K562 (cell line): Measurements from ENCODE around the gene ZC3H15. TPM values are rescaled to one million over a fixed set of nuclear protein-coding genes. Genes with fewer than 3 reads are reported as not detected.

Experiments
- ATAC-seq: fragments of 200-7000 bp; cut with Tn5 transposase; 3 replicates; pipeline ENCODE4 v1.9.1; 2020; ENCODE audit warnings: moderate library complexity
- BruUV-seq: library from RNA; stranded (reverse); fragments of 400-500 nt; replicated peaks from 2 replicates; lab custom pipeline; 2021; lab: Mats Ljungman, UMichigan
- CTCF ChIA-PET: fragments of 300-600 bp; formaldehyde crosslinking; extraction: SDS; loops from one replicate; lab custom pipeline; 2021; ENCODE audit warnings: low intra/inter-chr PET ratio; lab: Yijun Ruan, JAX
- POLR2A ChIA-PET: fragments of 300-600, 350-650 bp; sonication (Branson Sonifier 250); formaldehyde crosslinking; extraction: SDS; loops from one replicate; lab custom pipeline; 2021; ENCODE audit warnings: antibody characterized with exemption, inconsistent platforms; lab: Yijun Ruan, JAX
- DNase-seq, 4 experiments: peaks; one replicate each; pipeline versions ENCODE4 v3.0.0 to v3.0.0-alpha.2; 2011 to 2018; ENCODE audit warnings: low spot score in 3 of 4, mixed read lengths in 3 of 4; ENCODE audit errors: extremely low read depth in 1 of 4
- FAIRE-seq: peaks from 2 replicates; lab custom pipeline; 2011; peaks lifted over from hg19 to GRCh38; lab: Jason Lieb, UNC
- H2AFZ ChIP-seq: 2 replicates; pipeline ENCODE4 v1.6.0; 2011; ENCODE audit warnings: low read depth, low read length, control low read depth, inconsistent platforms
- H3K27ac ChIP-seq: fragments of 200-600 bp; 3 replicates; pipeline ENCODE4 v1.8.0; 2011; ENCODE audit warnings: low read depth, mild to moderate bottlenecking, control low read depth, inconsistent platforms, low read length, moderate library complexity, mixed read lengths; ENCODE audit errors: extremely low read depth
- H3K27me3 ChIP-seq, 2 experiments: fragments of 300-600 bp in 1 of 2; 2 replicates in 1 of 2; 3 replicates in 1 of 2; pipeline versions ENCODE4 v1.6.0 to v1.8.0; 2011; ENCODE audit warnings: inconsistent platforms in 2 of 2, low read length in 2 of 2, mild to moderate bottlenecking in 1 of 2, mixed read lengths in 1 of 2, moderate library complexity in 1 of 2; ENCODE audit not compliant: control insufficient read depth in 2 of 2, insufficient read depth in 2 of 2
- H3K36me3 ChIP-seq: fragments of 300-600 bp; 3 replicates; pipeline ENCODE4 v1.8.0; 2011; ENCODE audit warnings: mild to moderate bottlenecking, low read length, inconsistent platforms; ENCODE audit not compliant: control insufficient read depth, insufficient read depth
- H3K4me1 ChIP-seq, 2 experiments: fragments of 200-600 bp in 1 of 2; replicated peaks in 1 of 2; 2 replicates in 1 of 2; 3 replicates in 1 of 2; pipeline versions ENCODE4 v1.5.1 to v1.8.0; 2011; ENCODE audit warnings: inconsistent platforms in 2 of 2, low read length in 2 of 2, mild to moderate bottlenecking in 1 of 2, mixed read lengths in 1 of 2, moderate library complexity in 1 of 2; ENCODE audit not compliant: control insufficient read depth in 2 of 2, insufficient read depth in 2 of 2
- H3K4me2 ChIP-seq: 2 replicates; pipeline ENCODE4 v1.6.1; 2011; ENCODE audit warnings: low read length, control low read depth, inconsistent platforms, mixed read lengths; ENCODE audit not compliant: insufficient read depth
- H3K4me3 ChIP-seq: fragments of 200-600 bp; sonication (generic), shearing (Covaris generic); 2 replicates; pipeline ENCODE4 v1.5.1; 2016; ENCODE audit warnings: control low read depth, inconsistent platforms
- H3K79me2 ChIP-seq: fragments of 200-600 bp; 3 replicates; pipeline ENCODE4 v1.8.0; 2011; ENCODE audit warnings: low read length, inconsistent platforms; ENCODE audit not compliant: control insufficient read depth, insufficient read depth
- H3K9ac ChIP-seq, 2 experiments: 2 replicates each; pipeline versions ENCODE4 v1.6.0 to v1.6.1; 2011; ENCODE audit warnings: low read depth in 2 of 2, low read length in 2 of 2, control low read depth in 1 of 2, inconsistent platforms in 1 of 2, mild to moderate bottlenecking in 1 of 2, mixed read lengths in 1 of 2; ENCODE audit not compliant: insufficient read depth in 1 of 2
- H3K9me1 ChIP-seq: one replicate; pipeline ENCODE4 v1.6.0; 2011; ENCODE audit warnings: inconsistent platforms, mild to moderate bottlenecking, low read length, moderate library complexity; ENCODE audit not compliant: control insufficient read depth, insufficient read depth
- H3K9me3 ChIP-seq: replicated peaks from 2 replicates; pipeline ENCODE4 v1.5.1; 2011; ENCODE audit warnings: low read depth, low read length, inconsistent platforms; ENCODE audit not compliant: control insufficient read depth, insufficient read depth
- H4K20me1 ChIP-seq: replicated peaks from 2 replicates; pipeline ENCODE4 v1.6.1; 2011; ENCODE audit warnings: low read length, inconsistent platforms, mixed read lengths; ENCODE audit not compliant: control insufficient read depth, insufficient read depth
- ADNP ChIP-seq: fragments of 200-800 bp; sonication (Bioruptor generic); IDR thresholded peaks from 2 replicates; pipeline ENCODE4 v1.6.1; 2016; ENCODE audit warnings: missing genetic modification characterization, missing compliant biosample characterization
- FOXA3 ChIP-seq, 2 experiments: fragments of 450-650 bp in 1 of 2; sonication (generic) in 1 of 2; formaldehyde crosslinking; IDR thresholded peaks in 1 of 2; conservative IDR thresholded peaks in 1 of 2; 2 replicates each; pipeline versions ENCODE4 v1.4.0 to v1.8.0; 2020 to 2022; ENCODE audit warnings: mild to moderate bottlenecking in 2 of 2, missing genetic modification reagents in 1 of 2
- FOXP1 ChIP-seq: sonication (generic); formaldehyde crosslinking; IDR thresholded peaks from 2 replicates; pipeline ENCODE4 v1.8.0; 2022; ENCODE audit warnings: mild to moderate bottlenecking, missing genetic modification reagents
- LCOR ChIP-seq: sonication (generic); formaldehyde crosslinking; IDR thresholded peaks from 2 replicates; pipeline ENCODE4 v1.8.0; 2022; ENCODE audit warnings: mild to moderate bottlenecking, missing genetic modification reagents
- NEUROD1 ChIP-seq: fragments of 150-350 bp; IDR thresholded peaks from 2 replicates; pipeline ENCODE4 v1.6.1; 2014; ENCODE audit warnings: borderline replicate concordance, low read length, low read depth; ENCODE audit not compliant: partially characterized antibody
- POLR2AphosphoS2 ChIP-seq: IDR thresholded peaks from 2 replicates; pipeline ENCODE4 v1.6.1; 2012; ENCODE audit warnings: low read length, improper control_type of control experiment
- PTBP1 ChIP-seq: fragments of 200-400 bp; formaldehyde crosslinking; IDR thresholded peaks from 2 replicates; pipeline ENCODE4 v1.6.1; 2017; ENCODE audit warnings: low read depth, low read length
- SMARCA4 ChIP-seq: fragments of 450-650 bp; IDR thresholded peaks from 2 replicates; pipeline ENCODE4 v1.6.1; 2016
- ZBTB5 ChIP-seq: fragments of 450-650 bp; IDR thresholded peaks from 2 replicates; pipeline ENCODE4 v1.6.1; 2017; ENCODE audit warnings: antibody characterized with exemption
- ZKSCAN1 ChIP-seq: fragments of 150-350 bp; IDR thresholded peaks from 2 replicates; pipeline ENCODE4 v1.6.1; 2016; ENCODE audit warnings: low read depth, low read length
- WGBS: fragments of 100-300 bp; shearing (Covaris generic); methylation state at CpG from one replicate; pipeline ENCODE4 v1.1.6; 2016; ENCODE audit warnings: low coverage, mixed read lengths; ENCODE audit not compliant: insufficient coverage; ENCODE audit errors: missing lambda C conversion rate; 5-methylcytosine and 5-hydroxymethylcytosine counted together
- in situ Hi-C: fragments of 300-500 bp; cut with MboI; formaldehyde crosslinking; loops from 4 replicates; pipeline ENCODE4 v1.15.0; 2018; ENCODE audit warnings: inconsistent platforms, mixed read lengths
- intact Hi-C: fragments of 100-400 bp; cut with micrococcal nuclease; formaldehyde crosslinking; loops from 2 replicates; pipeline ENCODE4 v1.14.2; 2022
- polyA plus RNA-seq, 8 experiments: library from polyadenylated mRNA; depleted of rRNA in 4 of 8; stranded (reverse) in 5 of 8; unstranded in 3 of 8; fragments of >200 nt; fragmentation: Nextera tagmentation in 2 of 8; fragmentation: Illumina TruSeq in 1 of 8; extraction: Ambion mirVana in 2 of 8; extraction: Trizol in 1 of 8; gene quantifications; 2 replicates each; pipeline versions ENCODE4 v1.2.1 to v1.2.3, GENCODE V29; 2011 to 2014; ENCODE audit warnings: inconsistent platforms in 1 of 8, missing spikeins in 1 of 8
- total RNA-seq, 7 experiments: library from RNA; depleted of rRNA in 6 of 7; stranded (reverse); fragments of >200 nt in 6 of 7; fragmentation: Illumina TruSeq in 2 of 7; extraction: Trizol in 2 of 7; gene quantifications; 2 replicates each; pipeline versions ENCODE4 v1.2.1 to v1.2.3, GENCODE V29; 2011 to 2021; ENCODE audit warnings: low replicate concordance in 1 of 7
- TF ChIP-seq, protein P1 (sequence below): sonication (generic); formaldehyde crosslinking; IDR thresholded peaks from 2 replicates; pipeline ENCODE4 v1.8.0; 2022; ENCODE audit warnings: mild to moderate bottlenecking, low read depth, missing genetic modification reagents

The ZC3H15 gene
- total and polyA plus RNA-seq, 9 of the 15 experiments (the other 6 are each of a cell fraction or from before 2014, with no cell fraction given), result 132 to 286 (median 189) TPM

GRCh38 chr2:186456941-186457340, 29.1 kb upstream of the ZC3H15 start:
- Histone ChIP-seq H4K20me1 (no peaks in the 10 kb centered on the region), H3K79me2 (no peaks in the 10 kb centered on the region), H3K27me3 (no peaks in the 10 kb centered on the region), H3K4me2 (no peak overlapping the region), H3K27ac (no peak overlapping the region), H3K4me3 (no peak overlapping the region), H2AFZ (no peak overlapping the region), H3K9ac (no peak overlapping the region), H3K4me1 (no peaks in the 10 kb centered on the region), H3K36me3 (no peaks in the 10 kb centered on the region), H3K9me1 (no peaks in the 10 kb centered on the region), H3K9me3 (no peaks in the 10 kb centered on the region)
- no TSS peak for BruUV-seq
- no peak for TF ChIP-seq LCOR
- TF ChIP-seq ZKSCAN1, result no peak
- no peak for TF ChIP-seq FOXA3 (CRISPR knock-in tag; conservative IDR thresholded peaks at IDR 0.05 in 1 of 2, IDR thresholded peaks at IDR 0.05 in 1 of 2)
- no peak for TF ChIP-seq FOXP1 (CRISPR knock-in tag)
- TF ChIP-seq, protein P1, sequence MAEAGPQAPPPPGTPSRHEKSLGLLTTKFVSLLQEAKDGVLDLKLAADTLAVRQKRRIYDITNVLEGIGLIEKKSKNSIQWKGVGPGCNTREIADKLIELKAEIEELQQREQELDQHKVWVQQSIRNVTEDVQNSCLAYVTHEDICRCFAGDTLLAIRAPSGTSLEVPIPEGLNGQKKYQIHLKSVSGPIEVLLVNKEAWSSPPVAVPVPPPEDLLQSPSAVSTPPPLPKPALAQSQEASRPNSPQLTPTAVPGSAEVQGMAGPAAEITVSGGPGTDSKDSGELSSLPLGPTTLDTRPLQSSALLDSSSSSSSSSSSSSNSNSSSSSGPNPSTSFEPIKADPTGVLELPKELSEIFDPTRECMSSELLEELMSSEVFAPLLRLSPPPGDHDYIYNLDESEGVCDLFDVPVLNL (CRISPR knock-in tag), result no peak
- TF ChIP-seq PTBP1, result no peak
- no peak for TF ChIP-seq POLR2AphosphoS2
- TF ChIP-seq SMARCA4, result no peak
- TF ChIP-seq ADNP, result no peak
- TF ChIP-seq ZBTB5, result no peak
- TF ChIP-seq NEUROD1, result no peak
- WGBS, result 29% methylated on average over 4 of the region's 4 CpGs
- DNase-seq, result no peak
- in situ Hi-C loops, result no loop called here
- intact Hi-C loops, result loop anchor here (10.0 kb wide), 2 partner anchors 722 to 1842 kb away; partner anchors contain the start of gene FSIP2
- ChIA-PET POLR2A (no interaction called here), CTCF (no interaction called here)
- FAIRE-seq, result no peak
- no peak for ATAC-seq
